ENCODE measurements around the gene AKIRIN1. TPM values are rescaled to one million over a fixed set of nuclear protein-coding genes. Genes with fewer than 3 reads are reported as not detected.

The AKIRIN1 gene
- total RNA-seq, 2 experiments from 2014 or later, result 40.0 to 50.4 TPM

- Histone ChIP-seq H3K9me2 (ENCODE audit: insufficient read depth, low read length) (no peaks in the 10 kb centered on the region), H3K79me2 (ENCODE audit: insufficient read depth, low read depth, low read length) (peaks cover 28% of the 10 kb centered on the region), H3K4me3 (ENCODE audit: low read depth, low read length, poor library complexity, severe bottlenecking) (peak overlapping the region; percentile 76), H3K4me1 (ENCODE audit: insufficient read depth, low read length, poor library complexity, severe bottlenecking) (peaks cover 13% of the 10 kb centered on the region), H3K27ac (ENCODE audit: low read depth, low read length, poor library complexity, severe bottlenecking) (peak overlapping the region; percentile 54), H4K20me1 (ENCODE audit: insufficient read depth, low read length) (no peaks in the 10 kb centered on the region), H2AFZ (ENCODE audit: low read length) (peak overlapping the region; percentile 69), H3K4me2 (ENCODE audit: low read length) (peak overlapping the region; percentile 83), H3K9me3 (ENCODE audit: low read length) (peaks cover 4% of the 10 kb centered on the region; the same call in 1 of the 2 replicates), H3K36me3 (ENCODE audit: insufficient read depth, low read length) (peaks cover 37% of the 10 kb centered on the region)
- no peak for DNase-seq (ENCODE audit: low spot score)
- intact Hi-C loops (cut with micrococcal nuclease; ENCODE audit: unreplicated experiment), result no loop called here
- POLR2A ChIA-PET, result interaction anchor here (1.0 to 1.5 kb wide), 4 partner anchors 8 to 37 kb away, joined by 4 to 6 read pairs (median 5); no protein-coding TSS in a partner anchor
- CTCF ChIA-PET (ENCODE audit: unreplicated experiment), result interaction anchor here (1.1 kb wide), 1 partner anchor 562 kb away, joined by 3 read pairs; no protein-coding TSS in a partner anchor
- BruUV-seq (replicated peaks), result no TSS peak
- no peak for TF ChIP-seq EZH2phosphoT487 (IDR thresholded peaks at IDR 0.05; ENCODE audit: borderline replicate concordance, low read depth, low read length)
Measured at GRCh38 chr1:39026866-39027507, 35.9 kb downstream of the AKIRIN1 start.

- intact Hi-C loops (cut with micrococcal nuclease; ENCODE audit: unreplicated experiment), result no loop called here
- no peak overlapping the region for H3K4me2 ChIP-seq (ENCODE audit: low read length)
- no peak overlapping the region for H2AFZ ChIP-seq (ENCODE audit: low read length)
- peaks cover 86% of the 10 kb centered on the region for H3K36me3 ChIP-seq (ENCODE audit: insufficient read depth, low read length)
- H4K20me1 ChIP-seq (ENCODE audit: insufficient read depth, low read length), result no peaks in the 10 kb centered on the region
- TF ChIP-seq EZH2phosphoT487 (IDR thresholded peaks at IDR 0.05; ENCODE audit: borderline replicate concordance, low read depth, low read length) (no peak), CTCF (conservative IDR thresholded peaks at IDR 0.05; ENCODE audit: low read length) (no peak)
- POLR2A ChIA-PET, result interaction anchor here (2.1 kb wide), 1 partner anchor 8 kb away, joined by 6 read pairs; the partner anchor contains the start of gene NDUFS5
- H3K4me1 ChIP-seq (ENCODE audit: insufficient read depth, low read length, poor library complexity, severe bottlenecking), result no peaks in the 10 kb centered on the region
- H3K79me2 ChIP-seq (ENCODE audit: insufficient read depth, low read depth, low read length), result peaks cover 4% of the 10 kb centered on the region; the same call in 1 of the 2 replicates
- no peaks in the 10 kb centered on the region for H3K9me2 ChIP-seq (ENCODE audit: insufficient read depth, low read length)
- no peak overlapping the region for H3K4me3 ChIP-seq (ENCODE audit: low read depth, low read length, poor library complexity, severe bottlenecking)
- H3K9me3 ChIP-seq (ENCODE audit: low read length), result no peaks in the 10 kb centered on the region
- BruUV-seq (replicated peaks), result no TSS peak
- no peak for DNase-seq (ENCODE audit: low spot score)
- no peak overlapping the region for H3K27ac ChIP-seq (ENCODE audit: low read depth, low read length, poor library complexity, severe bottlenecking)
- CTCF ChIA-PET (ENCODE audit: unreplicated experiment), result no interaction called here
Measured at GRCh38 chr1:39034114-39034654, 43.1 kb downstream of the AKIRIN1 start.

- no peak overlapping the region for H3K4me2 ChIP-seq (ENCODE audit: low read length)
- H3K9me2 ChIP-seq (ENCODE audit: insufficient read depth, low read length), result no peaks in the 10 kb centered on the region
- peaks cover 63% of the 10 kb centered on the region for H3K36me3 ChIP-seq (ENCODE audit: insufficient read depth, low read length)
- no TSS peak for BruUV-seq (replicated peaks)
- H3K79me2 ChIP-seq (ENCODE audit: insufficient read depth, low read depth, low read length), result no peaks in the 10 kb centered on the region
- POLR2A ChIA-PET, result no interaction called here
- no peak for DNase-seq (ENCODE audit: low spot score)
- intact Hi-C loops (cut with micrococcal nuclease; ENCODE audit: unreplicated experiment), result no loop called here
- CTCF ChIA-PET (ENCODE audit: unreplicated experiment), result no interaction called here
- no peaks in the 10 kb centered on the region for H3K4me1 ChIP-seq (ENCODE audit: insufficient read depth, low read length, poor library complexity, severe bottlenecking)
- no peaks in the 10 kb centered on the region for H4K20me1 ChIP-seq (ENCODE audit: insufficient read depth, low read length)
- no peak overlapping the region for H3K27ac ChIP-seq (ENCODE audit: low read depth, low read length, poor library complexity, severe bottlenecking)
- no peaks in the 10 kb centered on the region for H3K9me3 ChIP-seq (ENCODE audit: low read length)
- H2AFZ ChIP-seq (ENCODE audit: low read length), result no peak overlapping the region
- H3K4me3 ChIP-seq (ENCODE audit: low read depth, low read length, poor library complexity, severe bottlenecking), result no peak overlapping the region
- no peak for TF ChIP-seq EZH2phosphoT487 (IDR thresholded peaks at IDR 0.05; ENCODE audit: borderline replicate concordance, low read depth, low read length)
- no peak for TF ChIP-seq CTCF (conservative IDR thresholded peaks at IDR 0.05; ENCODE audit: low read length)
Measured at GRCh38 chr1:39036678-39037077, 45.6 kb downstream of the AKIRIN1 start.
